ENCODE measurements around the gene SMARCAD1.
"Not testable (repeated sequence)": the region's sequence is repeated elsewhere in the genome, so short reads cannot be mapped to it uniquely, and the experiment has no call there.

The SMARCAD1 gene

GRCh38 chr4:94293981-94294380 is 86.3 kb downstream of the SMARCAD1 start:
- not testable (repeated sequence) for DNase-seq (ENCODE audit: low read depth in 2 of 2)

GRCh38 chr4:94295473-94295872 is 87.8 kb downstream of the SMARCAD1 start:
- not testable (repeated sequence) for DNase-seq (ENCODE audit: low read depth in 2 of 2)

DNA sequence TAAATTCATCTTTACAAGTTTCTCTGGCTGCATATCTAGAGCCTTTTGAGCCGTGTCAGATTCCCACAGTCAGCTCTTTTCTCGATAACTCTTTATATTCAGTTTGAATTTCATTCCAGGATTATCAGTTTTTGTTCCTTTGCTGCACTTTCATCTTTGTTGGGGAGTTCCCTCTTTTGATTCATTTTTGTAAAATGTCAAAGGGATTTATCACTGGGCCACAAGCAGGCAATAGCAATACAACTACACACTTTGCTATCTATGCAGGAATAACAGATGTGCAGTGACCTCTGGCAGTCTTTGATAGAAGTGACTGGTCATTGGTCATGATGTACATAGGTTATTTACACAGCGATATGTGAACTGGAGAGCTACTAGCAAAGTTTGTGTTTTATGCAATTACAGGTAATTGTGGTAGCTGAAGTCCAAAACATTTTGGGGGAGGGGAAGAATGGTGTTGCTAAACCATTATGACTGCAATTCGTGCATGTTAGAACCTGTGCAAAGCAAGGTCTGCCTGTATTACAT is 91.1 kb downstream of the SMARCAD1 start:
- DNase-seq (ENCODE audit: low read depth in 2 of 2): no peak

GRCh38 chr4:94302191-94302590 is 94.5 kb downstream of the SMARCAD1 start:
- no peak for DNase-seq (ENCODE audit: low read depth in 2 of 2)

DNA sequence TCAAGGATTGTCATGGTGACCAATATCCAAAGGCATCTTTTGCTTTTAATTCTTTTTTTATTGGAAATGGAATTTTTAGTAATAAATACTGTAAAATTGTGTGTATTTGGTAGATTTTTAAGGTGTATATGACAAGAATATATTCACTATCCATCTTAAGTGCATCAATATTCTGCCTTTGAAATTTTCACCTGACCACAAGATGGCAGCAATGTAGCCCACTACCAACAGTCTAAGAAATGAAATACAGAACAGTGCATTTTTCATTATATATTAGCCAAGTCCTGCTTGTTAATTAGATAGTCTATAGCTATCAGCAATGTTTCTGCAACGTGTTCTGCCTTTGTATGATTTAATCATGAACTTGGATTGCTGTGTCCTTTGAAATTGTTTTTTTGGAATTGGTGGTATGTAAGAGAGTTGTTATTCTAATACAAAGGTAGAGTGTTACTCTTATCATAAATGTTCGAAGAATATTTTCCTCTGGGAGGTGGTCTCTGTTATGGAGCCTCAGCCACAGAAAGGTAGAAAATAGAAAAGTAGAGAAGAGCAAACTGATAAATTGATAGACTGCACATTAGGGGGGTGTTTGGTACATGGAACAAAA is 96.8 kb downstream of the SMARCAD1 start:
- no peak for DNase-seq (ENCODE audit: low read depth in 2 of 2)

- no peak for DNase-seq (ENCODE audit: low read depth in 2 of 2)
Observed at GRCh38 chr4:94305466-94306225, 98.0 kb downstream of the SMARCAD1 start.

DNA sequence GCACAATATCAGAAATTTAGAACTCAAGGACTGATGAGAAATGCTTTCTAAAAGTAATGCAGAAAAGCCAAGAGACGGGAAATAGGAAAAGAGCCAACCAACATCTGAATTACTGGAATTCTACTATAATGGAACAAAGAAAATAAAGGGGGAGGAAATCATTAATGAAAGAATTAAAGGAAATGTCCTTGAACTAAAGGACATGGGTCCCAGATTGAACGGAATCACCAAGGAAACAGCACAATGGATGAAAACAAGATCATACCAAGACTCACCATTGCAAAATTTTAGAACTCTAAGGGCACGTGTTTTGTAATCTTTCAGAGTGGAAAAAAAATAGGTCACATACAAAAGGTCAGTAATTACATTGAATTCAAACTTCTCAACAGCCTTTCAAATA is 99.0 kb downstream of the SMARCAD1 start:
- DNase-seq (ENCODE audit: low read depth in 2 of 2): no peak

DNA sequence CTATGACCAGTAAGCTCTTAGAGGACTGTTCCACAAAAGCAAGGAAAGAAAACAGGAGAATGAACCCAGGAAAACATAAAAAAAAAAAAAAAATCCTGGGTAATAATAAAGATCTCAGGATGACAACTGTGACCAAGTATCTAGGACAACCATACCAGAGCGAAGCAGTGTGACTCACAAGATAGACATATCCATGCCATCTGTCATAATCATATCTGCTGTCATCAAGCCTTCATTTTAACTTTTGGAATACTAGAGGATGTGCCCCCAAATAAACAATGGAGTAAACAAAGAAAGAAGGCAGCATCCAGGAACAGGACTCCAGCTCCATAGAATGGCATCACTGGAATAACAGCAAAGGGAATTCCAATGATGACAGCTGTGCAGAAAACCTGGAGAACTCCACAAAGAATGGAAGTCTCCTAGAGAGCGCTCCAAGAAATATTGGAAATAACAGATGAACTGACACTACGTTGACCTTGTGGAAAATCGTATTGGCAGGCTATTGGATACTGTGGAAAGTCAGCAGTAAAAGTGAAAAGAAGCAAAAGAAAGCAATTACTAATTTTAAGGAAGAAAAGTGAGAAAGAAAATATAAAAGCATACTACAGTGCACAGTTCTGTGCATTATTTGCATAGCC is 99.7 kb downstream of the SMARCAD1 start:
- no peak for DNase-seq (ENCODE audit: low read depth in 2 of 2)

GRCh38 chr4:94319927-94320326 is 112.3 kb downstream of the SMARCAD1 start:
- not testable (repeated sequence) for DNase-seq (ENCODE audit: low read depth in 2 of 2)

DNA sequence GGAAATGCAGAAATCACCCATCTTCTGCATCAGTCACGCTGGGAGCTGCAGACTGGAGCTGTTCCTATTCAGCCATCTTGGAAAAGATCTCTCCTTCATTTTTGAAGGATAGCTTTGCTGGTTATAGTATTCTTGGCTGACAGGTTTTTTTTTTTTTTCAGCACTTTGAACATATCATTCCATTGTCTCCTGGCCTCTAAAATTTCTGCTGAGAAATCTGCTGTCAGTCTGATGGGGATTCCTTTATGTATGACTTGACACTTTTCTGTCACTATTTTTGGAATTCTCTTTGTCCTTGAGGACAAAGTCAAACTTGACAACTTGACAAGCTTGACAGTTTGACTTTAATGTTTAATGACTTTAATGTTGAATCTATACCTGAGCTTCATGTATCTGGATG is 118.2 kb downstream of the SMARCAD1 start:
- no peak for DNase-seq (ENCODE audit: low read depth in 2 of 2)

GRCh38 chr4:94329933-94330332 is 122.3 kb downstream of the SMARCAD1 start:
- no peak for DNase-seq (ENCODE audit: low read depth in 2 of 2)

- no peak for DNase-seq (ENCODE audit: low read depth in 2 of 2)
Observed at GRCh38 chr4:94332983-94333590, 125.4 kb downstream of the SMARCAD1 start.

DNA sequence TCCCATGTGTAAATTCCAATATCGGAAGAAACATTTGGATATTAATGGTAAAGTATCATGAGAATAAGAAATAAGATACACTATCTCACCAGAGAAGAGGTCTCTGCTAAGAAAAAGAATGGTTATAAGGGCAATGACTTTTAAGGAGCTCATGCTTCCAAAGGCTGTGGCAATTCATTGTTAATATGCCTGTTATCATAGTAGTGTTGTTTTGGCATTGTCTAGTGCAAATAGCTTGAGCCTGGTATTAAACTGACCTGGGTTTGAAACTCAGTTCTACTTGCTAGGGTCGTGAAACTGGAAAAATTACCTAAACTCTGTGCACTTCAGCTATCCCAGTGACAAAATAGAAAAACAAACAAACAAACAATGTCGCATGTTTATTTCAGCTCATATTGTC is 126.2 kb downstream of the SMARCAD1 start:
- DNase-seq (ENCODE audit: low read depth in 2 of 2): no peak

DNA sequence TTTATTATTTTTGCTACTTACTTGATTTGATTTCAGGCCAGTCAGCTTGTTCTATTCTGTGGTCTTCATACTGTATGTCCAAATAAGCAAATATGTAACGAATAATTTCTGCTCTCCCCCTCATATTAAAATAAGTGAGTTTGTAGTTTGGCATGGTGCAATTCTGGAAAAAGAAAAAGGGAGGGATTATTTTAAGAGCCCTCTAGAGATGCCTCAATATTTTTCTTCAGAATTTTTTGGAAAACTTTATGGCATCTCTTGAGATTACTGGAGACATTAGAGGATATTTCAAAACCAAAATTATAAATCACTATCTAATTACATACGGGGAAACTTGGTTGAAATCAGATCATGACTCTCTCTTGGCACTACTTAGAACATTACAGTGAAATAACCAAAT is 126.8 kb downstream of the SMARCAD1 start:
- DNase-seq (ENCODE audit: low read depth in 2 of 2): peak in 1 of 2 experiments; percentile 4

- DNase-seq (ENCODE audit: low read depth in 2 of 2): no peak
Observed at GRCh38 chr4:94334962-94335361, 127.3 kb downstream of the SMARCAD1 start.

DNA sequence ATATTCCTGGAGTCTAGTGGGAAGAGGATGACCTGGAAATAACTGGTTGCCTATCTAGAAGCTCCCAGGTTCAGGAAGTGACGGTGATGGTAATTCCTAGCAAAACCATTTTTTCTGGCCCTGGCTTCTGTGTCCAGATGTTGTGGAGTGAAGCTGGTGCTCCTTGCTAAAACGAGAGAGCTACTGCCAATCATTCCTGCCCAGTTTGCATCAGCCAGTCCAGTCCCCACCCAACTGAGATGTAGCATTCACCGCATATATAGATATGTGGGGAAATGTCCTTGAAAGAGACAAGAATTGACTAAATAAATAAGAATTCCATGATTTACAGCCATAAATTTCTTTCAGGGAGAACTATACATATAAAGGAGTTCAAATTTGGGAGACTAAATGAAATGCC is 128.6 kb downstream of the SMARCAD1 start:
- no peak for DNase-seq (ENCODE audit: low read depth in 2 of 2)

GRCh38 chr4:94336791-94337190 is 129.1 kb downstream of the SMARCAD1 start:
- not testable (repeated sequence) for DNase-seq (ENCODE audit: low read depth in 2 of 2)

GRCh38 chr4:94338681-94339351 is 131.2 kb downstream of the SMARCAD1 start:
- no peak for DNase-seq (ENCODE audit: low read depth in 2 of 2)

DNA sequence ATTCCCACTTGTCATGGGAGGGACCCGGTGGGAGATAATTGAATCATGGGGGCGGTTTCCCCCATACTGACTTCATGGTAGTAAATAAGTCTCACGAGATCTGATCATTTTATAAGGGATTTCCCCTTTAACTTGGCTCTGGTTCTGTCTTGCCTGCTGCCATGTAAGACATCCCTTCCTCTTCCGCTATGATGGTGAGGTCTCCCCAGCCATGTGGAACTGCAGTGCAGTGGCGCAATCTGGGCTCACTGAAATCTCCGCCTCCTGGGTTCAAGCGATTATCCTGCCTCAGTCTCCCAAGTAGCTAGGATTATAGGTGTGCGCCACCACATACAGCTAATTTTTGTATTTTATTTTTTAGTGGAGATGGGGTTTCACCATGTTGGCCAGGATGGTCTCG is 132.1 kb downstream of the SMARCAD1 start:
- no peak for DNase-seq (ENCODE audit: low read depth in 2 of 2)

Measured in fibroblast of skin of left biceps (primary cell).